H9 (cell line): ENCODE results near the gene CNIH2. TPM values are rescaled to one million over a fixed set of nuclear protein-coding genes. Genes with fewer than 3 reads are reported as not detected.

Experiments used
- DNase-seq: peaks from one replicate; pipeline ENCODE4 v3.0.0-alpha.2; 2017
- H2AFZ ChIP-seq: one replicate; pipeline ENCODE4 v1.6.1; 2013; ENCODE audit warnings: mild to moderate bottlenecking, low read length, control low read depth, moderate library complexity
- H2AK5ac ChIP-seq: 2 replicates; pipeline ENCODE4 v1.6.1; 2013; ENCODE audit warnings: low read length, control low read depth, mixed read lengths; ENCODE audit not compliant: insufficient read length
- H2BK120ac ChIP-seq: one replicate; pipeline ENCODE4 v1.6.1; 2013; ENCODE audit warnings: low read depth, mild to moderate bottlenecking, low read length, control low read depth, inconsistent platforms; ENCODE audit not compliant: poor library complexity, severe bottlenecking
- H2BK12ac ChIP-seq: 2 replicates; pipeline ENCODE4 v1.6.1; 2013; ENCODE audit warnings: low read length, control low read depth, mixed read lengths, low read depth; ENCODE audit not compliant: insufficient read length
- H2BK15ac ChIP-seq: 2 replicates; pipeline ENCODE4 v1.6.1; 2013; ENCODE audit warnings: low read depth, low read length, control low read depth
- H2BK20ac ChIP-seq: one replicate; pipeline ENCODE4 v1.6.1; 2013; ENCODE audit warnings: low read depth, mild to moderate bottlenecking, low read length, control low read depth, inconsistent platforms; ENCODE audit not compliant: poor library complexity, severe bottlenecking
- H2BK5ac ChIP-seq: 2 replicates; pipeline ENCODE4 v1.6.1; 2013; ENCODE audit warnings: low read length, control low read depth, mixed read lengths; ENCODE audit not compliant: insufficient read length
- H3K14ac ChIP-seq: 2 replicates; pipeline ENCODE4 v1.6.1; 2013; ENCODE audit warnings: low read length, control low read depth; ENCODE audit not compliant: insufficient read depth
- H3K18ac ChIP-seq: 2 replicates; pipeline ENCODE4 v1.6.1; 2013; ENCODE audit warnings: low read depth, mild to moderate bottlenecking, mixed read lengths, low read length, control low read depth; ENCODE audit not compliant: insufficient read length
- H3K23ac ChIP-seq: 2 replicates; pipeline ENCODE4 v1.6.1; 2013; ENCODE audit warnings: low read length, control low read depth, mixed read lengths, low read depth; ENCODE audit not compliant: insufficient read length
- H3K23me2 ChIP-seq: 2 replicates; pipeline ENCODE4 v1.6.1; 2013; ENCODE audit warnings: low read depth, mild to moderate bottlenecking, mixed read lengths, low read length, control low read depth; ENCODE audit not compliant: insufficient read length, poor library complexity, severe bottlenecking
- H3K27ac ChIP-seq: 2 replicates; pipeline ENCODE4 v1.5.1; 2013; ENCODE audit warnings: low read length, control low read depth, mixed read lengths, low read depth; ENCODE audit not compliant: insufficient read length
- H3K27me3 ChIP-seq: 2 replicates; pipeline ENCODE4 v1.6.1; 2013; ENCODE audit warnings: low read length, control low read depth, inconsistent platforms; ENCODE audit not compliant: insufficient read depth
- H3K4ac ChIP-seq: 2 replicates; pipeline ENCODE4 v1.6.1; 2013; ENCODE audit warnings: low read depth, mild to moderate bottlenecking, control low read depth, inconsistent platforms, low read length, moderate library complexity
- H3K4me1 ChIP-seq: 2 replicates; pipeline ENCODE4 v1.6.1; 2013; ENCODE audit warnings: low read length, control low read depth, inconsistent platforms; ENCODE audit not compliant: insufficient read depth
- H3K4me2 ChIP-seq: 2 replicates; pipeline ENCODE4 v1.6.1; 2013; ENCODE audit warnings: low read length, control low read depth, mixed read lengths; ENCODE audit not compliant: insufficient read length, insufficient read depth
- H3K56ac ChIP-seq: 2 replicates; pipeline ENCODE4 v1.6.1; 2013; ENCODE audit warnings: low read depth, mild to moderate bottlenecking, mixed read lengths, low read length, control low read depth; ENCODE audit not compliant: insufficient read length
- H3K79me1 ChIP-seq: 2 replicates; pipeline ENCODE4 v1.6.1; 2013; ENCODE audit warnings: low read depth, mild to moderate bottlenecking, moderate library complexity, low read length, control low read depth, inconsistent platforms; ENCODE audit not compliant: insufficient read depth, poor library complexity, severe bottlenecking
- H3K79me2 ChIP-seq: 2 replicates; pipeline ENCODE4 v1.6.1; 2013; ENCODE audit warnings: low read length, control low read depth, inconsistent platforms; ENCODE audit not compliant: insufficient read depth
- H3K9ac ChIP-seq: 2 replicates; pipeline ENCODE4 v1.6.1; 2013; ENCODE audit warnings: low read length, control low read depth, mixed read lengths; ENCODE audit not compliant: insufficient read length; ENCODE audit errors: extremely low read depth
- H3K9me3 ChIP-seq: one replicate; pipeline ENCODE4 v1.6.1; 2013; ENCODE audit warnings: low read depth, low read length, inconsistent platforms; ENCODE audit not compliant: control insufficient read depth
- H3T11ph ChIP-seq: one replicate; pipeline ENCODE4 v1.6.1; 2013; ENCODE audit warnings: mild to moderate bottlenecking, low read length, control low read depth, inconsistent platforms
- H4K20me1 ChIP-seq: one replicate; pipeline ENCODE4 v1.6.1; 2013; ENCODE audit not compliant: control insufficient read depth, insufficient read length, insufficient read depth
- H4K5ac ChIP-seq: 2 replicates; pipeline ENCODE4 v1.6.1; 2013; ENCODE audit warnings: low read depth, mild to moderate bottlenecking, mixed read lengths, low read length, control low read depth; ENCODE audit not compliant: insufficient read length
- H4K8ac ChIP-seq: replicated peaks from 2 replicates; pipeline ENCODE4 v1.6.1; 2013; ENCODE audit warnings: low read length, control low read depth, mixed read lengths, low read depth; ENCODE audit not compliant: insufficient read length
- H4K91ac ChIP-seq: 2 replicates; pipeline ENCODE4 v1.6.1; 2013; ENCODE audit warnings: low read depth, mild to moderate bottlenecking, moderate library complexity, mixed read lengths, low read length, control low read depth; ENCODE audit not compliant: insufficient read length
- H3K27ac Mint-ChIP-seq, 3 experiments: 2 replicates in 2 of 3; 3 replicates in 1 of 3; pipeline ENCODE4 v1.8.0; 2020 to 2021; ENCODE audit warnings: mixed read lengths in 3 of 3, mild to moderate bottlenecking in 1 of 3, moderate library complexity in 1 of 3
- H3K27me3 Mint-ChIP-seq: 2 replicates; pipeline ENCODE4 v1.8.0; 2021; ENCODE audit warnings: low read depth, mild to moderate bottlenecking, moderate library complexity, mixed read lengths
- H3K36me3 Mint-ChIP-seq, 3 experiments: 2 replicates in 2 of 3; 3 replicates in 1 of 3; pipeline ENCODE4 v1.8.0; 2020 to 2021; ENCODE audit warnings: low read depth in 3 of 3, mixed read lengths in 3 of 3; ENCODE audit not compliant: insufficient read depth in 1 of 3
- H3K4me1 Mint-ChIP-seq, 2 experiments: 2 replicates each; pipeline ENCODE4 v1.8.0; 2020; ENCODE audit warnings: mixed read lengths in 2 of 2
- H3K4me3 Mint-ChIP-seq, 2 experiments: 2 replicates in 1 of 2; 3 replicates in 1 of 2; pipeline ENCODE4 v1.8.0; 2020 to 2021; ENCODE audit warnings: mild to moderate bottlenecking in 2 of 2, mixed read lengths in 2 of 2, moderate library complexity in 1 of 2
- H3K9me3 Mint-ChIP-seq, 2 experiments: 2 replicates in 1 of 2; 3 replicates in 1 of 2; pipeline ENCODE4 v1.8.0; 2020; ENCODE audit warnings: mild to moderate bottlenecking in 2 of 2, mixed read lengths in 2 of 2, moderate library complexity in 1 of 2
- WGBS: extraction: QIAGEN DNeasy Blood & Tissue Kit; methylation state at CpG from one replicate; pipeline ENCODE4 v1.1.7; 2013; ENCODE audit warnings: missing lambda C conversion rate, low lambda C conversion rate, mixed read lengths; ENCODE audit not compliant: insufficient read length; ENCODE audit errors: extremely low coverage; 5-methylcytosine and 5-hydroxymethylcytosine counted together
- total RNA-seq: library from RNA; stranded (reverse); gene quantifications from 2 replicates; pipeline ENCODE4 v1.2.1, GENCODE V29; 2021
- TF ChIP-seq, protein P1 (sequence below): fragments of 200-600 bp; sonication (generic); conservative IDR thresholded peaks from 3 replicates; pipeline ENCODE4 v1.8.0; 2021; ENCODE audit warnings: antibody characterized with exemption, mild to moderate bottlenecking

CNIH2 gene
- total RNA-seq, 1 experiment from 2014 or later = 12.0 TPM

DNA sequence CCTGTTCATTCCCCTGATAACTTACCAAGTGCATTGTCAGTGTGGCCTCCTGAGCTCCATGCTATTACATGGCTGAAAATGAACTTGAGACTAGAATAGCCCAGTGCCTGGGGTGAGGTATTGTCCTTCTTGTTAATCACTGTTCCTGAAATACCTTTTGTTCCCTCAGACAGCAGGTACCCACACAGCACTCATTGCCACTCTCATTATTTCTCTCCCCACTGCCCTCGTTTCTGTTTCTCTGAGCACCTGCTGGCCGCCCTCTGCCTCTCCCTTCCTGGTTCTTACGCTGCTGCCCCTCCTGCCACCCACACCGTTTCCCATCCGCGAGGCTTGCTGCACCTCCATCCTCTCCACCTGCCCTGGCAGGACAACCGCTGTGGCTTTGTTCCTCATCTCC lies 46.4 kb upstream of the CNIH2 start:
- Mint-ChIP-seq H3K27ac (peak overlapping the region; percentile 2 to 32 (median 10); a peak in 5 of 7 replicates), H3K4me3 (no peak overlapping the region), H3K4me1 (peaks cover 23 to 28% of the 10 kb centered on the region in 2 experiments), H3K36me3 (peaks cover 3 to 34% (median 22%) of the 10 kb centered on the region in 3 experiments), H3K27me3 (no peaks in the 10 kb centered on the region), H3K9me3 (no peaks in the 10 kb centered on the region; a peak in 1 of 5 replicates)
- no peaks in the 10 kb centered on the region for H4K20me1 ChIP-seq
- H2BK20ac ChIP-seq = no peak overlapping the region
- no peak overlapping the region for H2AK5ac ChIP-seq
- H2BK12ac ChIP-seq = no peak overlapping the region
- no peaks in the 10 kb centered on the region for H3K79me2 ChIP-seq
- no peak for DNase-seq
- no peak overlapping the region for H3K56ac ChIP-seq
- no peak overlapping the region for H3K9ac ChIP-seq
- H3K23me2 ChIP-seq = no peaks in the 10 kb centered on the region
- H3K18ac ChIP-seq = no peak overlapping the region
- no peak overlapping the region for H3K27ac ChIP-seq
- H3K23ac ChIP-seq = no peak overlapping the region
- no peak overlapping the region for H4K8ac ChIP-seq
- TF ChIP-seq, protein P1, sequence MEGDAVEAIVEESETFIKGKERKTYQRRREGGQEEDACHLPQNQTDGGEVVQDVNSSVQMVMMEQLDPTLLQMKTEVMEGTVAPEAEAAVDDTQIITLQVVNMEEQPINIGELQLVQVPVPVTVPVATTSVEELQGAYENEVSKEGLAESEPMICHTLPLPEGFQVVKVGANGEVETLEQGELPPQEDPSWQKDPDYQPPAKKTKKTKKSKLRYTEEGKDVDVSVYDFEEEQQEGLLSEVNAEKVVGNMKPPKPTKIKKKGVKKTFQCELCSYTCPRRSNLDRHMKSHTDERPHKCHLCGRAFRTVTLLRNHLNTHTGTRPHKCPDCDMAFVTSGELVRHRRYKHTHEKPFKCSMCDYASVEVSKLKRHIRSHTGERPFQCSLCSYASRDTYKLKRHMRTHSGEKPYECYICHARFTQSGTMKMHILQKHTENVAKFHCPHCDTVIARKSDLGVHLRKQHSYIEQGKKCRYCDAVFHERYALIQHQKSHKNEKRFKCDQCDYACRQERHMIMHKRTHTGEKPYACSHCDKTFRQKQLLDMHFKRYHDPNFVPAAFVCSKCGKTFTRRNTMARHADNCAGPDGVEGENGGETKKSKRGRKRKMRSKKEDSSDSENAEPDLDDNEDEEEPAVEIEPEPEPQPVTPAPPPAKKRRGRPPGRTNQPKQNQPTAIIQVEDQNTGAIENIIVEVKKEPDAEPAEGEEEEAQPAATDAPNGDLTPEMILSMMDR = no peak
- no peak overlapping the region for H3T11ph ChIP-seq
- H4K5ac ChIP-seq = no peak overlapping the region
- H2AFZ ChIP-seq = no peak overlapping the region
- H3K9me3 ChIP-seq = no peaks in the 10 kb centered on the region
- no peaks in the 10 kb centered on the region for H3K4me1 ChIP-seq
- no peak overlapping the region for H2BK120ac ChIP-seq
- no peaks in the 10 kb centered on the region for H3K79me1 ChIP-seq
- no peak overlapping the region for H3K4ac ChIP-seq
- no CpG with 5 or more reads among the region's 7 CpGs for WGBS
- no peak overlapping the region for H2BK5ac ChIP-seq
- no peak overlapping the region for H3K14ac ChIP-seq
- H3K27me3 ChIP-seq = no peaks in the 10 kb centered on the region
- H4K91ac ChIP-seq = no peak overlapping the region
- H3K4me2 ChIP-seq = no peak overlapping the region
- no peak overlapping the region for H2BK15ac ChIP-seq
